PC-3 (cell line): ENCODE data around the gene CASKIN1.

Experiments
- CTCF ChIP-seq: fragments of 300-600 bp; sonication (generic); conservative IDR thresholded peaks from 2 replicates; pipeline ENCODE4 v1.5.1; 2017; ENCODE audit warnings: antibody characterized with exemption, low read depth, mild to moderate bottlenecking, low read length
- EZH2 ChIP-seq: fragments of 300-600 bp; sonication (generic); IDR thresholded peaks from one replicate; pipeline ENCODE4 v1.6.1; 2017; ENCODE audit warnings: antibody characterized with exemption, mild to moderate bottlenecking, low read length; ENCODE audit not compliant: unreplicated experiment
- EZH2phosphoT487 ChIP-seq: fragments of 300-600 bp; sonication (generic); IDR thresholded peaks from 2 replicates; pipeline ENCODE4 v1.6.1; 2018; ENCODE audit warnings: mild to moderate bottlenecking, antibody characterized with exemption, low read length, borderline replicate concordance

- TF ChIP-seq EZH2 (no peak), CTCF (no peak), EZH2phosphoT487 (no peak)
These were observed 39.4 kb upstream of the CASKIN1 start for GRCh38 chr16:2235695-2236336.
